Smooth muscle cell (in vitro differentiated cells): ENCODE measurements around the gene LPCAT2. TPM values are rescaled to one million over a fixed set of nuclear protein-coding genes. Genes with fewer than 3 reads are reported as not detected.

Experiments used
- DNase-seq: peaks from one replicate; lab custom pipeline; 2025; ENCODE audit not compliant: unreplicated experiment; lab: John Stamatoyannopoulos, UW
- H2AFZ ChIP-seq: fragments of 200-600 bp; sonication (generic); 2 replicates; pipeline ENCODE4 v1.6.0; 2016; ENCODE audit warnings: antibody characterized with exemption, low read depth, mild to moderate bottlenecking
- H3F3A ChIP-seq: fragments of 200-600 bp; sonication (generic); 2 replicates; pipeline ENCODE4 v1.6.0; 2017; ENCODE audit warnings: antibody characterized with exemption, low read depth
- H3K27ac ChIP-seq: fragments of 200-600 bp; sonication (generic); 2 replicates; pipeline ENCODE4 v1.5.1; 2016; ENCODE audit warnings: low read depth, mild to moderate bottlenecking
- H3K27me3 ChIP-seq: fragments of 200-600 bp; sonication (generic); 2 replicates; pipeline ENCODE4 v1.6.1; 2016; ENCODE audit warnings: low read depth, mild to moderate bottlenecking
- H3K36me3 ChIP-seq: fragments of 200-600 bp; sonication (generic); 2 replicates; pipeline ENCODE4 v1.5.1; 2016; ENCODE audit warnings: low read depth
- H3K4me1 ChIP-seq: fragments of 200-600 bp; sonication (generic); 2 replicates; pipeline ENCODE4 v1.5.1; 2016; ENCODE audit warnings: low read depth
- H3K4me2 ChIP-seq: fragments of 200-600 bp; sonication (generic); 2 replicates; pipeline ENCODE4 v1.6.0; 2016; ENCODE audit warnings: mild to moderate bottlenecking
- H3K4me3 ChIP-seq: fragments of 200-600 bp; sonication (generic); 2 replicates; pipeline ENCODE4 v1.5.1; 2016; ENCODE audit warnings: mild to moderate bottlenecking
- H3K79me2 ChIP-seq: fragments of 200-600 bp; sonication (generic); 2 replicates; pipeline ENCODE4 v1.6.0; 2016; ENCODE audit warnings: low read depth, mild to moderate bottlenecking
- H3K9ac ChIP-seq: fragments of 200-600 bp; sonication (generic); 2 replicates; pipeline ENCODE4 v1.6.0; 2016; ENCODE audit warnings: low read depth
- H3K9me3 ChIP-seq: fragments of 200-600 bp; sonication (generic); replicated peaks from 2 replicates; pipeline ENCODE4 v1.5.1; 2016; ENCODE audit warnings: low read depth
- H4K20me1 ChIP-seq: fragments of 200-600 bp; sonication (generic); 2 replicates; pipeline ENCODE4 v1.6.0; 2016; ENCODE audit warnings: low read depth
- CTCF ChIP-seq: fragments of 200-600 bp; sonication (generic); IDR thresholded peaks from 2 replicates; pipeline ENCODE4 v1.5.1; 2017; ENCODE audit warnings: borderline replicate concordance, mild to moderate bottlenecking, antibody characterized with exemption; ENCODE audit not compliant: insufficient read depth, poor library complexity, severe bottlenecking
- WGBS: methylation state at CpG from one replicate; pipeline ENCODE4 v1.1.7; 2016; ENCODE audit warnings: low lambda C conversion rate; 5-methylcytosine and 5-hydroxymethylcytosine counted together
- polyA plus RNA-seq: library from polyadenylated mRNA; unstranded; fragments of >200 nt; fragmentation: Nextera tagmentation; extraction: Ambion mirVana; gene quantifications from 2 replicates; pipeline ENCODE4 v1.2.1, GENCODE V29; 2016
- total RNA-seq: library from RNA; depleted of rRNA; stranded (reverse); fragments of >200 nt; gene quantifications from 2 replicates; pipeline ENCODE4 v1.2.3, GENCODE V29; 2014

Gene LPCAT2
- total and polyA plus RNA-seq, 2 experiments from 2014 or later: 12.3 to 55.6 TPM

- Histone ChIP-seq H3K79me2 (no peaks in the 10 kb centered on the region), H4K20me1 (no peaks in the 10 kb centered on the region), H3K4me2 (no peak overlapping the region), H3F3A (peaks cover 12% of the 10 kb centered on the region), H3K9ac (no peak overlapping the region), H2AFZ (no peak overlapping the region), H3K9me3 (no peaks in the 10 kb centered on the region), H3K36me3 (no peaks in the 10 kb centered on the region), H3K4me1 (peaks cover 7% of the 10 kb centered on the region), H3K27ac (no peak overlapping the region), H3K4me3 (no peak overlapping the region), H3K27me3 (no peaks in the 10 kb centered on the region)
- 92% methylated on average over 7 of the region's 7 CpGs for WGBS
- DNase-seq: no peak
- no peak for TF ChIP-seq CTCF
Observed at GRCh38 chr16:55468352-55468990, 40.4 kb upstream of the LPCAT2 start.

- H3K27ac ChIP-seq: no peak overlapping the region
- WGBS: 85% methylated on average over 9 of the region's 9 CpGs
- H3K9me3 ChIP-seq: no peaks in the 10 kb centered on the region
- no peaks in the 10 kb centered on the region for H4K20me1 ChIP-seq
- no peak overlapping the region for H3K4me2 ChIP-seq
- TF ChIP-seq CTCF: no peak
- no peaks in the 10 kb centered on the region for H3K36me3 ChIP-seq
- no peak for DNase-seq
- H3K79me2 ChIP-seq: no peaks in the 10 kb centered on the region
- peaks cover 12% of the 10 kb centered on the region for H3F3A ChIP-seq
- H3K4me3 ChIP-seq: no peak overlapping the region
- H2AFZ ChIP-seq: no peak overlapping the region
- H3K27me3 ChIP-seq: no peaks in the 10 kb centered on the region
- H3K4me1 ChIP-seq: peaks cover 7% of the 10 kb centered on the region
- H3K9ac ChIP-seq: no peak overlapping the region
Observed at GRCh38 chr16:55469821-55470532, 38.9 kb upstream of the LPCAT2 start.

GRCh38 chr16:55470533-55471371 lies 38.1 kb upstream of the LPCAT2 start:
- no peaks in the 10 kb centered on the region for H3K27me3 ChIP-seq
- no peaks in the 10 kb centered on the region for H4K20me1 ChIP-seq
- peak overlapping the region; percentile 80 for H3K27ac ChIP-seq
- H3K4me1 ChIP-seq: peaks cover 7% of the 10 kb centered on the region
- 38% methylated on average over 7 of the region's 7 CpGs for WGBS
- no peak overlapping the region for H3K9ac ChIP-seq
- H3K4me2 ChIP-seq: peak overlapping the region; percentile 27
- no peaks in the 10 kb centered on the region for H3K79me2 ChIP-seq
- H3K4me3 ChIP-seq: no peak overlapping the region
- peaks cover 12% of the 10 kb centered on the region for H3F3A ChIP-seq
- H3K36me3 ChIP-seq: no peaks in the 10 kb centered on the region
- TF ChIP-seq CTCF: no peak
- H2AFZ ChIP-seq: no peak overlapping the region
- no peak for DNase-seq
- no peaks in the 10 kb centered on the region for H3K9me3 ChIP-seq
